ENCODE data around the gene ANAPC5. TPM values are rescaled to one million over a fixed set of nuclear protein-coding genes. Genes with fewer than 3 reads are reported as not detected.
"Not testable (repeated sequence)": the region's sequence is repeated elsewhere in the genome, so short reads cannot be mapped to it uniquely, and the experiment has no call there.

ANAPC5 gene
- total and polyA plus RNA-seq, 7 experiments from 2014 or later = 88.1 to 172 (median 141) TPM

GRCh38 chr12:121298411-121298810 is 53.8 kb downstream of the ANAPC5 start:
- H3K4me3 ChIP-seq (ENCODE audit: low read length); H3K9me3 ChIP-seq (ENCODE audit: control insufficient read depth in 2 of 3, low read length in 3 of 3); H3K36me3 ChIP-seq (ENCODE audit: control insufficient read depth in 2 of 3, insufficient read depth in 3 of 3, low read length in 3 of 3); H3K27ac ChIP-seq (ENCODE audit: low read depth, low read length); H3K27me3 Mint-ChIP-seq; H3K9me3 Mint-ChIP-seq; ATAC-seq; CTCF ChIA-PET; H3K36me3 Mint-ChIP-seq; DNase-seq; POLR2A ChIA-PET; H3K27me3 ChIP-seq (ENCODE audit: control insufficient read depth in 2 of 2, insufficient read depth in 2 of 2, low read length in 2 of 2): not testable (repeated sequence)
- peaks cover 0 to 35% (median 16%) of the 10 kb centered on the region in 7 donors for H3K4me1 Mint-ChIP-seq
- H3K27ac Mint-ChIP-seq = peak overlapping the region in 1 of 9 donors; percentile 77
- intact Hi-C loops (cut with micrococcal nuclease) = loop anchor here (5.0 kb wide), 2 partner anchors 56 to 1096 kb away; partner anchors contain the start of gene RPLP0 (in 1 of the 2)
- peak overlapping the region; percentile 25 to 93 (median 88) for H3K4me3 Mint-ChIP-seq
- H3K4me1 ChIP-seq (ENCODE audit: control insufficient read depth in 2 of 2, insufficient read depth in 2 of 2, low read length in 2 of 2) = peaks cover 12 to 14% of the 10 kb centered on the region in 2 donors

GRCh38 chr12:121297435-121297991 is 54.7 kb downstream of the ANAPC5 start:
- peaks cover 0 to 4% (median 0%) of the 10 kb centered on the region in 5 donors for H3K27me3 Mint-ChIP-seq
- H3K27ac ChIP-seq (ENCODE audit: low read depth, low read length) = peak overlapping the region; percentile 80

GRCh38 chr12:121296618-121297434 is 55.4 kb downstream of the ANAPC5 start, which contains the start of gene CAMKK2:
CAMKK2 (minus strand) TSS chr12:121296709; CDS start chr12:121274526, 22,183 bp downstream.
- Mint-ChIP-seq H3K36me3 (peaks cover 0 to 5% (median 0%) of the 10 kb centered on the region in 5 donors), H3K4me1 (peaks cover 0 to 43% (median 19%) of the 10 kb centered on the region in 7 donors), H3K27me3 (peaks cover 0 to 4% (median 0%) of the 10 kb centered on the region in 5 donors), H3K27ac (peak within 1 kb of the TSS; percentile 55 to 91 (median 81)), H3K4me3 (peak within 1 kb of the TSS; percentile 86 to 93 (median 89)), H3K9me3 (no peaks in the 10 kb centered on the region)
- H3K36me3 ChIP-seq (ENCODE audit: control insufficient read depth in 2 of 3, insufficient read depth in 3 of 3, low read length in 3 of 3) = no peaks in the 10 kb centered on the region
- no peaks in the 10 kb centered on the region for H3K9me3 ChIP-seq (ENCODE audit: control insufficient read depth in 2 of 3, low read length in 3 of 3)
- intact Hi-C loops (cut with micrococcal nuclease) = loop anchor here (1.0 to 5.0 kb wide), 10 partner anchors 38 to 1095 kb away; partner anchors contain the start of genes ANAPC5 (in 2 of the 2), P2RX4 (in 2 of the 2), RNF34 (in 1 of the 2) and RPLP0 (in 1 of the 2)
- H3K4me3 ChIP-seq (ENCODE audit: low read length) = peak within 1 kb of the TSS; percentile 87
- ATAC-seq (peak; percentile 94), DNase-seq (peak; percentile 84 to 95 (median 92))
- ChIA-PET CTCF (no interaction called here), POLR2A (interaction anchor here (0.6 to 2.0 kb wide), 5 partner anchors 57 to 239 kb away, joined by 3 to 8 read pairs (median 5); partner anchors contain the start of gene RNF34)
- H3K4me1 ChIP-seq (ENCODE audit: control insufficient read depth in 2 of 2, insufficient read depth in 2 of 2, low read length in 2 of 2) = peaks cover 12 to 14% of the 10 kb centered on the region in 2 donors
- no peaks in the 10 kb centered on the region for H3K27me3 ChIP-seq (ENCODE audit: control insufficient read depth in 2 of 2, insufficient read depth in 2 of 2, low read length in 2 of 2)
- peak within 1 kb of the TSS; percentile 80 for H3K27ac ChIP-seq (ENCODE audit: low read depth, low read length)

More at GRCh38 chr12:121297435-121297991, 54.7 kb downstream of the ANAPC5 start:
- intact Hi-C loops (cut with micrococcal nuclease) = loop anchor here (1.0 to 5.0 kb wide), 6 partner anchors 37 to 1095 kb away; partner anchors contain the start of genes ANAPC5 (in 1 of the 2), RNF34 (in 1 of the 2) and RPLP0 (in 1 of the 2)
- Histone ChIP-seq H3K4me3 (ENCODE audit: low read length) (peak overlapping the region; percentile 83), H3K36me3 (ENCODE audit: control insufficient read depth in 2 of 3, insufficient read depth in 3 of 3, low read length in 3 of 3) (no peaks in the 10 kb centered on the region), H3K4me1 (ENCODE audit: control insufficient read depth in 2 of 2, insufficient read depth in 2 of 2, low read length in 2 of 2) (peaks cover 12 to 14% of the 10 kb centered on the region in 2 donors), H3K27me3 (ENCODE audit: control insufficient read depth in 2 of 2, insufficient read depth in 2 of 2, low read length in 2 of 2) (no peaks in the 10 kb centered on the region), H3K9me3 (ENCODE audit: control insufficient read depth in 2 of 3, low read length in 3 of 3) (no peaks in the 10 kb centered on the region)
- H3K27ac Mint-ChIP-seq = peak overlapping the region; percentile 18 to 91 (median 80)
- H3K9me3 Mint-ChIP-seq = no peaks in the 10 kb centered on the region
- ChIA-PET CTCF (no interaction called here), POLR2A (interaction anchor here (0.8 to 2.0 kb wide), 3 partner anchors 8 to 102 kb away, joined by 3 to 8 read pairs (median 5); partner anchors contain the start of gene RNF34)
- H3K4me1 Mint-ChIP-seq = peaks cover 0 to 38% (median 16%) of the 10 kb centered on the region in 7 donors
- peak overlapping the region; percentile 86 to 93 (median 89) for H3K4me3 Mint-ChIP-seq
- peaks cover 0 to 3% (median 0%) of the 10 kb centered on the region in 5 donors for H3K36me3 Mint-ChIP-seq
- DNase-seq = peak in 8 of 9 donors; percentile 1 to 51 (median 8)
- no peak for ATAC-seq

GRCh38 chr12:121295746-121296617 is 56.2 kb downstream of the ANAPC5 start:
- ATAC-seq (peak; percentile 28), DNase-seq (peak in 3 of 9 donors; percentile 6 to 60 (median 11))
- Histone ChIP-seq H3K27ac (ENCODE audit: low read depth, low read length) (peak overlapping the region; percentile 75), H3K4me1 (ENCODE audit: control insufficient read depth in 2 of 2, insufficient read depth in 2 of 2, low read length in 2 of 2) (peaks cover 12 to 14% of the 10 kb centered on the region in 2 donors), H3K9me3 (ENCODE audit: control insufficient read depth in 2 of 3, low read length in 3 of 3) (no peaks in the 10 kb centered on the region), H3K36me3 (ENCODE audit: control insufficient read depth in 2 of 3, insufficient read depth in 3 of 3, low read length in 3 of 3) (no peaks in the 10 kb centered on the region), H3K4me3 (ENCODE audit: low read length) (peak overlapping the region; percentile 87), H3K27me3 (ENCODE audit: control insufficient read depth in 2 of 2, insufficient read depth in 2 of 2, low read length in 2 of 2) (no peaks in the 10 kb centered on the region)
- Mint-ChIP-seq H3K9me3 (no peaks in the 10 kb centered on the region), H3K27ac (peak overlapping the region; percentile 55 to 88 (median 75)), H3K4me1 (peaks cover 6 to 47% (median 23%) of the 10 kb centered on the region in 7 donors), H3K27me3 (peaks cover 0 to 4% (median 0%) of the 10 kb centered on the region in 5 donors), H3K4me3 (peak overlapping the region; percentile 78 to 92 (median 89)), H3K36me3 (peaks cover 0 to 6% (median 5%) of the 10 kb centered on the region in 5 donors)
- intact Hi-C loops (cut with micrococcal nuclease) = loop anchor here (1.0 to 5.0 kb wide), 10 partner anchors 39 to 1094 kb away; partner anchors contain the start of genes P2RX4 (in 2 of the 2), ANAPC5 (in 1 of the 2), RNF34 (in 1 of the 2) and RPLP0 (in 1 of the 2)
- ChIA-PET POLR2A (interaction anchor here (0.6 to 2.0 kb wide), 6 partner anchors 39 to 240 kb away, joined by 3 to 8 read pairs (median 4); partner anchors contain the start of gene RNF34), CTCF (no interaction called here)

- Mint-ChIP-seq H3K4me3 (peak overlapping the region; percentile 78 to 92 (median 89)), H3K9me3 (no peaks in the 10 kb centered on the region), H3K4me1 (peaks cover 6 to 42% (median 23%) of the 10 kb centered on the region in 7 donors), H3K27ac (peak overlapping the region; percentile 55 to 88 (median 77)), H3K36me3 (peaks cover 0 to 7% (median 5%) of the 10 kb centered on the region in 5 donors), H3K27me3 (no peaks in the 10 kb centered on the region)
- Histone ChIP-seq H3K27me3 (ENCODE audit: control insufficient read depth in 2 of 2, insufficient read depth in 2 of 2, low read length in 2 of 2) (no peaks in the 10 kb centered on the region), H3K9me3 (ENCODE audit: control insufficient read depth in 2 of 3, low read length in 3 of 3) (no peaks in the 10 kb centered on the region), H3K36me3 (ENCODE audit: control insufficient read depth in 2 of 3, insufficient read depth in 3 of 3, low read length in 3 of 3) (no peaks in the 10 kb centered on the region), H3K4me1 (ENCODE audit: control insufficient read depth in 2 of 2, insufficient read depth in 2 of 2, low read length in 2 of 2) (peaks cover 12 to 14% of the 10 kb centered on the region in 2 donors), H3K4me3 (ENCODE audit: low read length) (peak overlapping the region; percentile 87), H3K27ac (ENCODE audit: low read depth, low read length) (peak overlapping the region; percentile 75)
- DNase-seq = peak in 4 of 9 donors; percentile 1 to 19 (median 4)
- CTCF ChIA-PET = no interaction called here
- POLR2A ChIA-PET = interaction anchor here (1.0 to 2.0 kb wide), 4 partner anchors 40 to 87 kb away, joined by 3 to 5 read pairs (median 4); no protein-coding TSS in a partner anchor
- intact Hi-C loops (cut with micrococcal nuclease) = loop anchor here (5.0 kb wide), 2 partner anchors 53 to 1093 kb away; partner anchors contain the start of gene RPLP0 (in 1 of the 2)
- no peak for ATAC-seq
These were observed 57.0 kb downstream of the ANAPC5 start for GRCh38 chr12:121295116-121295745.

Measured in naive thymus-derived CD4-positive, alpha-beta T cell (primary cell).